HG03460 (cell line): ENCODE data around the gene TJP3.

Experiments used
- ATAC-seq: cut with Tn5 transposase; IDR thresholded peaks from one replicate; pipeline ENCODE4 v1.9.1; 2021; ENCODE audit not compliant: unreplicated experiment

TJP3 gene

GRCh38 chr19:3670796-3671679 is 37.1 kb upstream of the TJP3 start:
- no peak for ATAC-seq

DNA sequence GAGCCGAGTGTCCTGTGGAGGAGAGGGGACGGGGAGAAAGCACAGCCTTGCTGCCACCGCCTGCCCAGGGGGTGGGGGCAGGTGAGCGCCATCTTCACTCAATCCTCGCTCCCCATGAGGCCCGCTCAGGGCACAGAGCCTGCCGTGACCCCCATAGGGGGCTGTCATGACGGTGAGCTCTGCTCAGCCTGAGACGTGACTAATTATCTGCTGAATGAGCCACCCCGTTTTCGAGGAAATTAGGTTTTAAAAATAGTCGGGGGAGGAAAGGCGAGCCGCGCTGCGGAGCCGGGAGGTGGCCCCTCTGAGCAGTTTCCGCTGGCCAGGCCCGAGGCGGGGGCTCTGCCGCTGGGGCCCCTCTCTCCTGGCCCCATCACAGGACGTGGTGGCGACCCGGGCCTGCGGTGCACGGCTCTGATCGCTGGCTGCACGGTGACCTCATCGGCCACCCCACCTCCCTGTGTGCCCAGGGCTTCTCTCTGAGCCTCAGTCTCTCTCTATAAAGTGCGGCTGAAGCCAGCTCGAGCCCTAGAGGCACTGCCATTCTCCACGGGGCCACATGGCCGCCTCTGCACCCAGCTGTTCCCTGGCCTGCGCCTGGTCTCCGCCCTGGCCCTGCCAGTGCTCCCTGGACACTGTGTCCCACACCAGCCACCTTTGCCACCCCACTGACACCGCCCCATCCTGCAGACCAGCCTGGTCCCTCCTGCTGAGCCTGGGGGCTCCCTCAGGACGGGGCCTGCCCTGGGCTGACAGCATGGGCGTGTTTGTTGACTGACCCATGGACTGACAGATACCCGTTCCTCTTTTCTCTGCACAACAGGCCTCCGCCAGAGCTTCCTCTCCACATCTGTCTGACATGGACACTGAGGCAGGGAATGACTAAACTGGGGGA is 36.3 kb upstream of the TJP3 start:
- no peak for ATAC-seq

GRCh38 chr19:3672575-3672948 is 35.6 kb upstream of the TJP3 start:
- ATAC-seq, result no peak

- no peak for ATAC-seq
These were observed 35.2 kb upstream of the TJP3 start for GRCh38 chr19:3672993-3673392.

GRCh38 chr19:3673506-3674439 is 34.4 kb upstream of the TJP3 start:
- no peak for ATAC-seq

GRCh38 chr19:3674784-3675543 is 33.2 kb upstream of the TJP3 start:
- ATAC-seq, result no peak

GRCh38 chr19:3678188-3678587 is 30.0 kb upstream of the TJP3 start:
- ATAC-seq, result no peak

- ATAC-seq, result no peak
These were observed 29.0 kb upstream of the TJP3 start for GRCh38 chr19:3679138-3679537.

- ATAC-seq, result no peak
These were observed 28.6 kb upstream of the TJP3 start for GRCh38 chr19:3679581-3679980.

- ATAC-seq, result no peak
These were observed 27.2 kb upstream of the TJP3 start for GRCh38 chr19:3680939-3681338.

DNA sequence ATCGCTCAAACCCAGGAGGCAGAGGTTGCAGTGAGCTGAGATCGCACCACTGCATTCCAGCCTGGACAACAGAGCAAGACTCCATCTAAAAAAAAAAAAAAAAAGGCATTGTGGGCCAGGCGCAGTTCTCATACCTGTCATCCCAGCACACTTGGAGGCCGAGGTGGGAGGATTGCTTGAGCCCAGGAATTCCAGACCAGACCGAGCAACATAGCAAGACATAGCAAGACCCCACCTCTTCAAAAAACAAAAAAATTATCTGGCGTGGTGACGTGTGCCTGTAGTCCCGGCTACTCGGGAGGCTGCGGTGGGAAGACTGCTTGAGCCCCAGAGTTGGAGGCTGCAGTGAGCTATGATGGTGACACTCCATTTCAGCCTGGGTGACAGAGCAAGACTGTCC is 25.9 kb upstream of the TJP3 start:
- ATAC-seq, result no peak

DNA sequence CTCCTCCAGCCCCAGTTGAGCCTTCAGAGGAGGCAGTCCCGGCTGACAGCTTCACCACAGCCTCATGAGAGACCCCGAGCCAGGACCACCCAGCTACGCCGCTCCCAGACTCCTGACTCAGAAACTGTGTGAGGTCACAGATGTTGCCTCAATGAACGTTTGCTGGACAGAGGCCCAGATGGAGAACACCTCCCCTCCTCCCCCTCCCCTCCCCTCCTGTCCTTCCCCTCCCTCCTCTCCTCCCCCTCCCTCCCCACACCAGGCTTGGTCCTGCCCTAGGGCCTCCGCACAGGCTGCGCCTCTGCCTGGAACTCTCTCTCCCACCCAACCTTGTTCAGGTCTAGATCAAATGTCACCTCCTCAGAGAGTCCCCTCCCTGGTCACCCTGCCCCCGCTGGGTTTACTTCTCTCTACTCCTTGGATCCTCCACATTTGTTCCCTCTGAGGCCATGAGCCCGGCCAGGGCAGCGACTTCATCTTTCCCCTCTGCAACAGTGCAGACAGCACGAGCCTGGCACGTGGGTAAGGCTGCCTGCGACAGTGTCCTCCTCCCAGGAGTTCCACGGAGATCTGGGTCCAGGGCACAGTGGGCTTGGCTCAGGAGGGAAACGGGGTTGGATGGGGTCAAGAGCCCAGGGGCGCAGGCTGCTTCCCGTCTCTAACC is 25.3 kb upstream of the TJP3 start:
- no peak for ATAC-seq

DNA sequence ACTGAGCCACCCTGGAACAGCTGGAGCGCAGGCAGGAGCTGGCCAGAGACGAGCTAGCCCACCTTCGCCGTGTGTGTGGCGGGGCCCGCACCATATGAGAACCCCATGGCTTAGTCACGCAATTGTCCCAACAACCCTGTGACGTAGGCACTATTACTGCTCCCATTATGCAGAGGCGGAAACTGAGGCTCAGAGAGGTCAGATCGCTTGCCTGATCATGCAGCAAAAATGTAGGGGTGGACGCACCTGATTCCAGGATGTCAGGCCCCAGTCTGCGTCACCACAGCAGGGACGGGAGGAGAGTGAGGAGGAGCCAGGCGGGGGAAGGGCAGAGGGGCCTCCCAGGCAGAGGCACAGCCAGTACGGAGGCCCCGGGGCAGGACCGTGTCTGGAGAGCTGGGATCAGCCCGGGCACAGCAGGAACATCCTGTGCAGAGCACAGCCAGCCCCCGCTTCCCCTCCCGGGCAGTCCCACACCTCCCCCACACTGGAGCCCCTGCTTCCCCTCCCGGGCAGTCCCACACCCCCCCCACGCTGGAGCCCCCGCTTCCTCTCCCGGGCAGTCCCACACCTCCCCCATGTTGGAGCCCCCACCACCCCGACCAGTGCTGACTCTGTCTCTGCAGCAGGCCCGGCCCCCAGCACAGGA is 24.7 kb upstream of the TJP3 start:
- ATAC-seq, result no peak

DNA sequence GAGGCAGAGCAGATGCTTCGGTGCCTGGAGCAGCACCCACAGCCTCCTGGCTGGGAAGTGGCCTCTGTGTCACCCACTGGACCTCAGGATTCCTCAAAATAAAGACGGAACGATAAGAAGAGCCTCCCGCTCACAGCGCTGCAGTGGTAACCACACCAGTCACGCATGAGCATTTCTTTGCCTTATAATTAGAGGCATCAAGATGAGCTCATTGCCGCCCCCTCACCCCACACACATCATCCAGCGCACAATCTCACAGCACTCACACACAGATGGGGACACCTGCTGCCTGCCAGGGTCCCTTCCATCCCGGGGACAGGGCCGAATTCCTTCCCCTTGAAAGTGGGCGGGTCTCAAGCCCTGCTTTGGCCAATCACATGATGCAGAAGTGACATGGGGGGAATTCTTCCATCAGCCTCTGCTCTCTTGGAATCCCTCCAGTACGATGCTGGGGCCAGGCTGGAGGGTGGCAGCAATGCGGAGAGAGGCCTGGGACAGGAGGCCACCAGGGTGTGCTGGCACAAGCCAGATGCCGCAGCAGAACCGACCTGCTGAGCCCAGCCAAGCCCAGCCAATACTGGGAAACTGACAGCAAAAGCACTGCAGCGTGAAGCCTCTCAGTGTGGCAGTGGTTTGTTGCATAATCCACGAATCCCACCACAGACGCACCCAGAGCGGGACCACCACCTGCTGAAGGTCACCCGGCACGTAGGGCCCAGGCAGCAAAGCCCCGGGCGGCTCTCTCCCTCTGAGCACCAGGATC is 23.9 kb upstream of the TJP3 start:
- no peak for ATAC-seq

DNA sequence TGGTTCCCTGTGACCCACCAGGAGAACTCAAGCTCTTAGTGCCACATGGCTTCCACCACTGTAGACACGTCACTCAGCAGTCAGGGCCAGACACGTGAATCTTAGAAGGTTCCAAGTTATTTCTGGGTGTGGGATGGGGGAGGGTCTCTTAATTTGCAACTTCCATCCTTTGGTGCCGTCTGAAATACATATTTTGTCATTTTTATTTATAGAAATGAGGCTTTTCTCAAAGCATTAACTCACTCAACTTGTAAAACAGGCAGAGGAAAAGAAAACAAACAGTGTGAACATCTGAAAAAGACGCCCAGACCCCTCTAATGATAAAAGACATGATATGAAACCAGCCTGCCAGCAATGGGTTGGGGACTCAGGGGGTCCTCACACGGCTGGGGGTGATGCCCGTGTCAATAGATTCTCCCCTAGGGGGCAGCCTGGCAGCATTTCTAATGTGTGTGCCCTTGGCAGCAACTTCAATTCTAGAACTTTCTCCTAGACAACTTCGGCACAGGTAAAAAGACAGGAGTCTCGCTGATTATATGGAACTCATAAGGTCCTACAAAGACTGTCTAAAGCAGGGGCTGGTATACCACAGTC is 23.3 kb upstream of the TJP3 start:
- no peak for ATAC-seq

DNA sequence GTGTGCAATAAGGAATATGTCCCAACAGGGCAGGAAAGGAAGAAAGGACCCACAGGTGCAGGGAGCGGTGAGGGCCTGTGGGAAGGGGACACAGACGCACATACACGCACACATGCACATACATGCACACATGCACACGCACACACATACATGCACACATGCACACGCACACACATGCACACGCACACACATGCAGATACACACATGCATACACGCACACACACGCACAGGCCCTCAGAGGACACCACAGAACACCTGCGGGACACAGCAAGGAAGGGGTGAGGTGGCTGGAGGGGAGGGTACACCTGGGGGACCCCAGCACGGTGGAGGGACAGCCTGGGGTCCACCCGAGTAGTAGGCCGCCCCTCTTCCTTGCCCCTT is 20.8 kb upstream of the TJP3 start:
- ATAC-seq, result no peak

DNA sequence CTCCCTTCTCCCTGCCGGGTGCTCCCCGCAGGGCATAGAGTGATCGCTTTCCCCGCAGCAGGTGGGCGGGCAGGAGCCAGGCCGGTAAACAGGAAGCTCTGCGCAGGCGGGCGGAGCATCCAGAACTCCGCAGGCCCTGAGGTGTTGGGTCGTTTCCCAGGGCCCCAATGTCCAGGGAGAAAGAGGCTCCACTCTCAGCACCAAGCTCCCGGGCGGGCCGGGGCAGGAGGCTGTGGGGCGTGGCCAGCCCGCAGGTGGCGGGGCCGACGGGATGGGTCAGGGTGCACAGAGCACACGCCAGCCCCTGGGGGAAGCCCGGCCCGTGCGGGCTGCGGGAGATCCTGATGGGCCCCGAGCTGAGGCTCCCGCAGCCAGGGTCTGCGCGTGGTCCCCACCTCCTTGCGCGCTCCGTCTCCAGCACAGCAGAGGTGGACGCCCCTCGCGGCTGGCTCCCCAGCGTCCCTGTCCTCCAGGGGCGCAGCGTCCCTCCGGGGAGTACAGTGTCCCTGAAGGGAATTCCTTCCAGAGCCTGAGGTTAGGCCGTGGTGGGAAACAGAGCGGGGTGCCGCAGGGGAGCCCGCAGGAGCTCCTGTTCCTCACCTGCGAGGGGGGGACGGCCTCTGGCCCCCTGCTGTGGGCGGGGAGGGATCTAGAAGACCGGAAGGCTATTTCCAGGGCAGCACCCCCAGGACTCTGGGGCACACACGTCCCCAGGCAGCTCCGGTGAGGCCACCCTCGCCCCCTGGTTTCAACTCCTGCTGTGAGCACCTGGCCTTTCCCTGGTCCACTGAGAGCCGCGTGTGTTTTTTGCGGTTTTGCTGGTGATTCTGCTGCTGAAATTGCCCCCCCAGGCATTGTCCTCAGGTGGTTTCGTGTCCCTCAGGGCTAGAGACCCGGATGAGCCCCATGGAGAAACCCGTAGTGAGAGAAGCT is 20.1 kb upstream of the TJP3 start:
- ATAC-seq, result no peak
